ENCODE measurements around the gene CAB39L. TPM values are rescaled to one million over a fixed set of nuclear protein-coding genes. Genes with fewer than 3 reads are reported as not detected.

CAB39L gene
- total RNA-seq, 1 experiment from 2014 or later: 6.2 TPM

GRCh38 chr13:49373716-49374115, 70.1 kb downstream of the CAB39L start:
- intact Hi-C loops (cut with micrococcal nuclease): no loop called here
- no peaks in the 10 kb centered on the region for H3K27me3 Mint-ChIP-seq (ENCODE audit: insufficient read depth, unreplicated experiment)
- no peaks in the 10 kb centered on the region for H3K9me3 Mint-ChIP-seq (ENCODE audit: unreplicated experiment)
- H3K36me3 Mint-ChIP-seq (ENCODE audit: insufficient read depth, unreplicated experiment): no peaks in the 10 kb centered on the region
- peaks cover 11% of the 10 kb centered on the region for H3K4me1 Mint-ChIP-seq (ENCODE audit: insufficient read depth, unreplicated experiment)
- ChIA-PET POLR2A (interaction anchor here (2.1 kb wide), 1 partner anchor 70 kb away, joined by 24 read pairs; the partner anchor contains the start of genes CAB39L and SETDB2), CTCF (no interaction called here)
- H3K27ac Mint-ChIP-seq (ENCODE audit: low read depth, unreplicated experiment): no peak overlapping the region
- DNase-seq (ENCODE audit: unreplicated experiment): no peak
- no peak for TF ChIP-seq CTCF (IDR thresholded peaks at IDR 0.05; ENCODE audit: unreplicated experiment)
- BruUV-seq (replicated peaks): no TSS peak
- no peak overlapping the region for H3K4me3 Mint-ChIP-seq (ENCODE audit: unreplicated experiment)

GRCh38 chr13:49371943-49372613, 71.8 kb downstream of the CAB39L start:
- Mint-ChIP-seq H3K4me3 (ENCODE audit: unreplicated experiment) (no peak overlapping the region), H3K9me3 (ENCODE audit: unreplicated experiment) (no peaks in the 10 kb centered on the region), H3K27me3 (ENCODE audit: insufficient read depth, unreplicated experiment) (no peaks in the 10 kb centered on the region), H3K36me3 (ENCODE audit: insufficient read depth, unreplicated experiment) (no peaks in the 10 kb centered on the region), H3K4me1 (ENCODE audit: insufficient read depth, unreplicated experiment) (peaks cover 11% of the 10 kb centered on the region), H3K27ac (ENCODE audit: low read depth, unreplicated experiment) (no peak overlapping the region)
- no TSS peak for BruUV-seq (replicated peaks)
- ChIA-PET CTCF (interaction anchor here (0.6 kb wide), 1 partner anchor 1162 kb away, joined by 3 read pairs; no protein-coding TSS in a partner anchor), POLR2A (interaction anchor here (0.8 to 1.3 kb wide), 2 partner anchors 17 to 58 kb away, joined by 3 to 5 read pairs; no protein-coding TSS in a partner anchor)
- TF ChIP-seq CTCF (IDR thresholded peaks at IDR 0.05; ENCODE audit: unreplicated experiment): no peak
- DNase-seq (ENCODE audit: unreplicated experiment): no peak
- intact Hi-C loops (cut with micrococcal nuclease): no loop called here

- H3K27ac Mint-ChIP-seq (ENCODE audit: low read depth, unreplicated experiment): no peak overlapping the region
- ChIA-PET CTCF (interaction anchor here (0.6 to 1.0 kb wide), 2 partner anchors 56 to 189 kb away, joined by 3 read pairs; no protein-coding TSS in a partner anchor), POLR2A (no interaction called here)
- no peak for TF ChIP-seq CTCF (IDR thresholded peaks at IDR 0.05; ENCODE audit: unreplicated experiment)
- intact Hi-C loops (cut with micrococcal nuclease): no loop called here
- H3K4me1 Mint-ChIP-seq (ENCODE audit: insufficient read depth, unreplicated experiment): peaks cover 6% of the 10 kb centered on the region
- no peaks in the 10 kb centered on the region for H3K36me3 Mint-ChIP-seq (ENCODE audit: insufficient read depth, unreplicated experiment)
- no peak overlapping the region for H3K4me3 Mint-ChIP-seq (ENCODE audit: unreplicated experiment)
- no peaks in the 10 kb centered on the region for H3K27me3 Mint-ChIP-seq (ENCODE audit: insufficient read depth, unreplicated experiment)
- BruUV-seq (replicated peaks): no TSS peak
- no peaks in the 10 kb centered on the region for H3K9me3 Mint-ChIP-seq (ENCODE audit: unreplicated experiment)
- no peak for DNase-seq (ENCODE audit: unreplicated experiment)
Observed at GRCh38 chr13:49370371-49370770, 73.5 kb downstream of the CAB39L start.

- BruUV-seq (replicated peaks): no TSS peak
- TF ChIP-seq CTCF (IDR thresholded peaks at IDR 0.05; ENCODE audit: unreplicated experiment): no peak
- CTCF ChIA-PET: no interaction called here
- Mint-ChIP-seq H3K27me3 (ENCODE audit: insufficient read depth, unreplicated experiment) (no peaks in the 10 kb centered on the region), H3K9me3 (ENCODE audit: unreplicated experiment) (no peaks in the 10 kb centered on the region), H3K4me3 (ENCODE audit: unreplicated experiment) (no peak overlapping the region), H3K4me1 (ENCODE audit: insufficient read depth, unreplicated experiment) (peaks cover 6% of the 10 kb centered on the region), H3K27ac (ENCODE audit: low read depth, unreplicated experiment) (no peak overlapping the region), H3K36me3 (ENCODE audit: insufficient read depth, unreplicated experiment) (no peaks in the 10 kb centered on the region)
- DNase-seq (ENCODE audit: unreplicated experiment): no peak
- POLR2A ChIA-PET: no interaction called here
- intact Hi-C loops (cut with micrococcal nuclease): no loop called here
Observed at GRCh38 chr13:49369866-49370265, 74.0 kb downstream of the CAB39L start.
